Naive thymus-derived CD4-positive, alpha-beta T cell (primary cell): ENCODE data around the gene FILIP1. TPM values are rescaled to one million over a fixed set of nuclear protein-coding genes. Genes with fewer than 3 reads are reported as not detected.
"Not testable (repeated sequence)": the region's sequence is repeated elsewhere in the genome, so short reads cannot be mapped to it uniquely, and the experiment has no call there.

Source experiments
- ATAC-seq: fragments of 150-1000 bp; cut with Tn5 transposase; 2 replicates; pipeline ENCODE4 v1.10.0; 2021; ENCODE audit warnings: mild to moderate bottlenecking, moderate library complexity
- CTCF ChIA-PET: fragments of 350-600 bp; sonication (Branson Sonifier 250); formaldehyde crosslinking; loops from one replicate; lab custom pipeline; 2021; ENCODE audit warnings: antibody characterized with exemption; lab: Charles Lee
- POLR2A ChIA-PET: fragments of 350-600 bp; sonication (Branson Sonifier 250); formaldehyde crosslinking; loops from one replicate; lab custom pipeline; 2021; ENCODE audit warnings: antibody characterized with exemption, inconsistent platforms; lab: Charles Lee
- DNase-seq, 9 donors: peaks; one replicate each; pipeline versions ENCODE4 v3.0.0 to v3.0.0-alpha.2; 2020 to 2022; ENCODE audit warnings: mixed read lengths in 1 of 9
- H3K27ac ChIP-seq: one replicate; pipeline ENCODE4 v1.7.0; 2013; ENCODE audit warnings: mild to moderate bottlenecking, low read depth, low read length, moderate library complexity
- H3K27me3 ChIP-seq, 2 donors: one replicate each; pipeline ENCODE4 v1.7.0; 2013; ENCODE audit warnings: low read length in 2 of 2, mild to moderate bottlenecking in 2 of 2, moderate library complexity in 2 of 2; ENCODE audit not compliant: control insufficient read depth in 2 of 2, insufficient read depth in 2 of 2
- H3K36me3 ChIP-seq, 3 experiments: 1 replicate in 2 of 3; 2 replicates in 1 of 3; pipeline ENCODE4 v1.7.0; 2013; ENCODE audit warnings: low read length in 3 of 3, mild to moderate bottlenecking in 3 of 3, moderate library complexity in 1 of 3; ENCODE audit not compliant: insufficient read depth in 3 of 3, control insufficient read depth in 2 of 3
- H3K4me1 ChIP-seq, 2 donors: one replicate each; pipeline ENCODE4 v1.7.0; 2013; ENCODE audit warnings: low read length in 2 of 2, mild to moderate bottlenecking in 2 of 2, moderate library complexity in 1 of 2; ENCODE audit not compliant: control insufficient read depth in 2 of 2, insufficient read depth in 2 of 2
- H3K4me3 ChIP-seq: 2 replicates; pipeline ENCODE4 v1.7.0; 2013; ENCODE audit warnings: mild to moderate bottlenecking, low read length
- H3K9me3 ChIP-seq, 3 experiments: 1 replicate in 2 of 3; 2 replicates in 1 of 3; pipeline ENCODE4 v1.7.0; 2013; ENCODE audit warnings: low read length in 3 of 3; ENCODE audit not compliant: control insufficient read depth in 2 of 3
- H3K27ac Mint-ChIP-seq, 9 donors: one replicate each; pipeline ENCODE4 v1.8.0; 2020 to 2022; ENCODE audit warnings: mixed read lengths in 9 of 9, mild to moderate bottlenecking in 8 of 9, moderate library complexity in 5 of 9, inconsistent platforms in 2 of 9
- H3K27me3 Mint-ChIP-seq, 5 donors: one replicate each; pipeline ENCODE4 v1.8.0; 2021 to 2022; ENCODE audit warnings: mixed read lengths in 5 of 5, mild to moderate bottlenecking in 1 of 5
- H3K36me3 Mint-ChIP-seq, 5 donors: one replicate each; pipeline ENCODE4 v1.8.0; 2020 to 2022; ENCODE audit warnings: mixed read lengths in 5 of 5, mild to moderate bottlenecking in 3 of 5, inconsistent platforms in 1 of 5
- H3K4me1 Mint-ChIP-seq, 7 donors: one replicate each; pipeline ENCODE4 v1.8.0; 2020 to 2022; ENCODE audit warnings: mixed read lengths in 7 of 7, mild to moderate bottlenecking in 3 of 7, inconsistent platforms in 1 of 7
- H3K4me3 Mint-ChIP-seq, 10 donors: one replicate each; pipeline ENCODE4 v1.8.0; 2020 to 2022; ENCODE audit warnings: mild to moderate bottlenecking in 10 of 10, mixed read lengths in 10 of 10, moderate library complexity in 6 of 10, inconsistent platforms in 2 of 10
- H3K9me3 Mint-ChIP-seq, 11 donors: one replicate each; pipeline ENCODE4 v1.8.0; 2020 to 2022; ENCODE audit warnings: mixed read lengths in 11 of 11, mild to moderate bottlenecking in 4 of 11, inconsistent platforms in 1 of 11, moderate library complexity in 1 of 11
- intact Hi-C, 2 donors: fragments of 100-400 bp; cut with micrococcal nuclease; formaldehyde crosslinking; loops; one replicate each; pipeline ENCODE4 v1.15.1; 2023
- polyA plus RNA-seq, 2 donors: library from polyadenylated mRNA; unstranded; fragments of 300-500 nt; fragmentation: Illumina TruSeq; gene quantifications; one replicate each; pipeline ENCODE4 v1.2.3, GENCODE V29; 2021
- total RNA-seq, 6 experiments: library from RNA in 5 of 6; stranded (reverse) in 5 of 6; gene quantifications; 1 replicate in 5 of 6; 2 replicates in 1 of 6; pipeline ENCODE4 v1.2.3 and lab custom pipeline; 2021 to 2026

FILIP1 gene
- total and polyA plus RNA-seq, 7 experiments from 2014 or later, result 0.08 to 0.15 (median 0.12) TPM; not detected in 4

GRCh38 chr6:75414445-75415021, 79.1 kb downstream of the FILIP1 start:
- Histone ChIP-seq H3K4me3 (no peak overlapping the region), H3K27me3 (peaks cover 0 to 7% of the 10 kb centered on the region in 2 donors), H3K36me3 (no peaks in the 10 kb centered on the region), H3K27ac (no peak overlapping the region), H3K9me3 (no peaks in the 10 kb centered on the region), H3K4me1 (no peaks in the 10 kb centered on the region)
- no peak for DNase-seq
- Mint-ChIP-seq H3K4me3 (no peak overlapping the region), H3K27ac (no peak overlapping the region), H3K36me3 (no peaks in the 10 kb centered on the region), H3K27me3 (peaks cover 20 to 42% (median 31%) of the 10 kb centered on the region in 5 donors), H3K4me1 (peaks cover 0 to 2% (median 0%) of the 10 kb centered on the region in 7 donors), H3K9me3 (peaks cover 0 to 5% (median 0%) of the 10 kb centered on the region in 11 donors)
- ATAC-seq, result no peak
- CTCF ChIA-PET, result no interaction called here
- POLR2A ChIA-PET, result no interaction called here
- intact Hi-C loops, result no loop called here

GRCh38 chr6:75412969-75413662, 80.5 kb downstream of the FILIP1 start:
- Histone ChIP-seq H3K4me3 (no peak overlapping the region), H3K9me3 (no peaks in the 10 kb centered on the region), H3K27me3 (peaks cover 0 to 7% of the 10 kb centered on the region in 2 donors), H3K36me3 (no peaks in the 10 kb centered on the region), H3K4me1 (no peaks in the 10 kb centered on the region), H3K27ac (no peak overlapping the region)
- POLR2A ChIA-PET, result no interaction called here
- no peak for DNase-seq
- CTCF ChIA-PET, result interaction anchor here (0.6 kb wide), 1 partner anchor 8 kb away, joined by 3 read pairs; no protein-coding TSS in a partner anchor
- ATAC-seq, result no peak
- Mint-ChIP-seq H3K36me3 (no peaks in the 10 kb centered on the region), H3K27ac (no peak overlapping the region), H3K27me3 (peaks cover 18 to 39% (median 25%) of the 10 kb centered on the region in 5 donors), H3K4me3 (no peak overlapping the region), H3K4me1 (peaks cover 0 to 2% (median 0%) of the 10 kb centered on the region in 7 donors), H3K9me3 (peaks cover 0 to 6% (median 0%) of the 10 kb centered on the region in 11 donors)
- intact Hi-C loops, result no loop called here

GRCh38 chr6:75410564-75410963, 83.0 kb downstream of the FILIP1 start:
- H3K4me1 ChIP-seq, H3K9me3 Mint-ChIP-seq, intact Hi-C loops, H3K27ac ChIP-seq, H3K4me3 Mint-ChIP-seq, H3K27me3 ChIP-seq, H3K4me3 ChIP-seq, POLR2A ChIA-PET, H3K36me3 Mint-ChIP-seq, H3K36me3 ChIP-seq, H3K4me1 Mint-ChIP-seq, DNase-seq, H3K9me3 ChIP-seq, H3K27ac Mint-ChIP-seq, ATAC-seq, CTCF ChIA-PET: not testable (repeated sequence)
- H3K27me3 Mint-ChIP-seq, result peaks cover 14 to 30% (median 25%) of the 10 kb centered on the region in 5 donors

- H3K36me3 Mint-ChIP-seq, result no peaks in the 10 kb centered on the region
- H3K27ac ChIP-seq, result no peak overlapping the region
- intact Hi-C loops, result no loop called here
- H3K9me3 Mint-ChIP-seq, result peaks cover 0 to 6% (median 0%) of the 10 kb centered on the region in 11 donors
- no peak for ATAC-seq
- no peaks in the 10 kb centered on the region for H3K4me1 ChIP-seq
- H3K4me1 Mint-ChIP-seq, result peaks cover 0 to 2% (median 0%) of the 10 kb centered on the region in 7 donors
- peaks cover 12 to 29% (median 23%) of the 10 kb centered on the region in 5 donors for H3K27me3 Mint-ChIP-seq
- H3K4me3 ChIP-seq, result no peak overlapping the region
- DNase-seq, result no peak
- no peaks in the 10 kb centered on the region for H3K9me3 ChIP-seq
- H3K36me3 ChIP-seq, result no peaks in the 10 kb centered on the region
- peaks cover 0 to 6% of the 10 kb centered on the region in 2 donors for H3K27me3 ChIP-seq
- ChIA-PET CTCF (no interaction called here), POLR2A (no interaction called here)
- no peak overlapping the region for H3K4me3 Mint-ChIP-seq
- no peak overlapping the region for H3K27ac Mint-ChIP-seq
Measured at GRCh38 chr6:75409928-75410327, 83.7 kb downstream of the FILIP1 start.

- POLR2A ChIA-PET, result no interaction called here
Measured at GRCh38 chr6:75409286-75409685, 84.3 kb downstream of the FILIP1 start.

GRCh38 chr6:75403563-75404080, 90.0 kb downstream of the FILIP1 start:
- DNase-seq (no peak), ATAC-seq (no peak)
- H3K27me3 ChIP-seq, result no peaks in the 10 kb centered on the region
- POLR2A ChIA-PET, result no interaction called here
- H3K4me3 Mint-ChIP-seq, result no peak overlapping the region
- H3K4me3 ChIP-seq, result no peak overlapping the region
- intact Hi-C loops, result no loop called here
- no peak overlapping the region for H3K27ac Mint-ChIP-seq
- H3K36me3 Mint-ChIP-seq, result no peaks in the 10 kb centered on the region
- no peaks in the 10 kb centered on the region for H3K4me1 ChIP-seq
- H3K27me3 Mint-ChIP-seq, result peaks cover 0 to 8% (median 6%) of the 10 kb centered on the region in 5 donors
- no peaks in the 10 kb centered on the region for H3K9me3 ChIP-seq
- no peaks in the 10 kb centered on the region for H3K36me3 ChIP-seq
- CTCF ChIA-PET, result no interaction called here
- no peak overlapping the region for H3K27ac ChIP-seq
- no peaks in the 10 kb centered on the region for H3K9me3 Mint-ChIP-seq
- H3K4me1 Mint-ChIP-seq, result no peaks in the 10 kb centered on the region

More at GRCh38 chr6:75409286-75409685, 84.3 kb downstream of the FILIP1 start:
- H3K9me3 Mint-ChIP-seq, result peaks cover 0 to 6% (median 0%) of the 10 kb centered on the region in 11 donors
- CTCF ChIA-PET, result no interaction called here
- no peak overlapping the region for H3K27ac Mint-ChIP-seq
- DNase-seq (no peak), ATAC-seq (no peak)
- intact Hi-C loops, result no loop called here
- no peaks in the 10 kb centered on the region for H3K4me1 ChIP-seq
- H3K27ac ChIP-seq, result no peak overlapping the region
- no peaks in the 10 kb centered on the region for H3K36me3 Mint-ChIP-seq
- peaks cover 11 to 23% (median 17%) of the 10 kb centered on the region in 5 donors for H3K27me3 Mint-ChIP-seq
- peaks cover 0 to 5% of the 10 kb centered on the region in 2 donors for H3K27me3 ChIP-seq
- no peaks in the 10 kb centered on the region for H3K36me3 ChIP-seq
- H3K4me3 Mint-ChIP-seq, result no peak overlapping the region
- no peaks in the 10 kb centered on the region for H3K9me3 ChIP-seq
- peaks cover 0 to 2% (median 0%) of the 10 kb centered on the region in 7 donors for H3K4me1 Mint-ChIP-seq
- no peak overlapping the region for H3K4me3 ChIP-seq
